Lower leg skin (tissue), 4 donors: ENCODE measurements around the gene SKI. TPM values are rescaled to one million over a fixed set of nuclear protein-coding genes. Genes with fewer than 3 reads are reported as not detected.

Experiments used
- DNase-seq, 2 donors: peaks; one replicate each; pipeline ENCODE4 v3.0.0-alpha.2; 2019; ENCODE audit warnings: low spot score in 2 of 2
- H3K4me3 ChIP-seq: fragments of 200-600 bp; sonication (generic); 2 replicates; pipeline ENCODE4 v1.5.1; 2017; ENCODE audit warnings: mild to moderate bottlenecking, low read depth; ENCODE audit not compliant: poor library complexity, severe bottlenecking
- CTCF ChIP-seq, 3 donors: fragments of 450-650 bp; IDR thresholded peaks; one replicate each; pipeline ENCODE4 v1.5.1; 2016; ENCODE audit warnings: antibody characterized with exemption in 3 of 3, mild to moderate bottlenecking in 3 of 3, moderate library complexity in 2 of 3
- POLR2A ChIP-seq, 2 donors: fragments of 450-650 bp; IDR thresholded peaks; one replicate each; pipeline ENCODE4 v1.6.1; 2016 to 2017; ENCODE audit warnings: antibody characterized with exemption in 2 of 2, mild to moderate bottlenecking in 1 of 2, moderate library complexity in 1 of 2
- WGBS, 2 donors: methylation state at CpG; one replicate each; pipeline ENCODE4 v1.1.5; 2018; 5-methylcytosine and 5-hydroxymethylcytosine counted together
- intact Hi-C: fragments of 100-400 bp; cut with DNase I; formaldehyde crosslinking; loops from one replicate; pipeline ENCODE4 v1.15.0; 2023; ENCODE audit warnings: low total_unique reads
- total RNA-seq, 4 donors: library from RNA; depleted of rRNA; stranded (reverse); fragments of >200 nt; gene quantifications; one replicate each; pipeline ENCODE4 v1.1.0, GENCODE V29; 2016

The SKI gene
- total RNA-seq, 4 donors from 2014 or later: 67.3 to 80.8 (median 75.4) TPM

DNA sequence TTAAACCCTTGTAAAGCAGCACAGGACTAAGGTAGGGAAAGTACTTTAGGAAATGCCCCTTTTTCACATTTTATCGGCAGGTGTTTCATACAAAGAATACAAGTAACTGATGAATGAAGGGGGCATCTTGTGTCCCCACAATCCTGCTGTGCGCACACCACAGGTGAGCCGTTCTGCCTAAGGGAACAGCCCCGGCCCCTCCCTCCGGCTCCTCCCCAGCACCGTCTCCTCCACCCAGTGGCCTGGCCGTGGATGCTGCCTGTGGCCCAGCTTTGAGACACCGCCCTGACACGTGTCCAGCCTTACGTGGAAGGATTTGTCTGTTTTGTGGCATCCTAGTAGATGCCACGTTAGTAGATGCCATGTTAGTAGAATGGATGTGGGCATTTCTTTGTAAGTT lies 46.4 kb upstream of the SKI start:
- intact Hi-C loops: no loop called here
- 83 to 87% methylated on average over 11 of the region's 11 CpGs for WGBS, 2 donors
- TF ChIP-seq CTCF (IDR thresholded peaks at IDR 0.05): no peak
- no peak for TF ChIP-seq POLR2A (IDR thresholded peaks at IDR 0.05)
- H3K4me3 ChIP-seq: no peak overlapping the region
- no peak for DNase-seq

GRCh38 chr1:2182376-2182775 lies 45.7 kb upstream of the SKI start:
- intact Hi-C loops: no loop called here
- H3K4me3 ChIP-seq: no peak overlapping the region
- no peak for TF ChIP-seq CTCF (IDR thresholded peaks at IDR 0.05)
- no peak for TF ChIP-seq POLR2A (IDR thresholded peaks at IDR 0.05)
- no peak for DNase-seq
- WGBS, 2 donors: 91 to 96% methylated on average over 10 to 12 of the region's 13 CpGs

DNA sequence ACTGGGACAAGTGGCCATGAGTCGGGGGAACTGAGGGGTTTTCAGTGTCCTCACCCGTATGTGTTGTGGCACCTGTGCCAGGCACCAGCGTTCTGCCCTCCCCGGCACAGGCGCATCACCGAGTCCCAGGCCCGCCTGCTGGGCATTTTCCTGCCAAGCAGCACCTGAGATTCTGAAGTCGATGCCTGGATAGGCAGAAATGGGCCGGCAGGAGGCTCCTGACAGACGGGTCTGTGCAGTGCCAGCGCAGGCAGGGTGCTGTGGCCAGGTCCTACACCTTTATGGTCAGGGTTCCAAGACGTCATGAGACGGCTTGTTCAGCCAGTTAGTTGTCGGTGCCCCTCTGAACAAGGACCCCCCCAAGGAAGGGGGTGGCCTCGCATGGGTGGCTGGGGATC lies 44.2 kb upstream of the SKI start:
- 89 to 93% methylated on average over 8 to 15 of the region's 15 CpGs for WGBS, 2 donors
- TF ChIP-seq CTCF (IDR thresholded peaks at IDR 0.05) (no peak), POLR2A (IDR thresholded peaks at IDR 0.05) (no peak)
- intact Hi-C loops: no loop called here
- no peak for DNase-seq
- H3K4me3 ChIP-seq: no peak overlapping the region

- intact Hi-C loops: no loop called here
- DNase-seq: no peak
- 87 to 92% methylated on average over 17 to 18 of the region's 18 CpGs for WGBS, 2 donors
- H3K4me3 ChIP-seq: no peak overlapping the region
- no peak for TF ChIP-seq CTCF (IDR thresholded peaks at IDR 0.05)
- TF ChIP-seq POLR2A (IDR thresholded peaks at IDR 0.05): no peak
Measured at GRCh38 chr1:2184531-2184930, 43.6 kb upstream of the SKI start.

GRCh38 chr1:2184934-2185333 lies 43.2 kb upstream of the SKI start:
- no peak for DNase-seq
- intact Hi-C loops: no loop called here
- H3K4me3 ChIP-seq: no peak overlapping the region
- no peak for TF ChIP-seq POLR2A (IDR thresholded peaks at IDR 0.05)
- no peak for TF ChIP-seq CTCF (IDR thresholded peaks at IDR 0.05)
- WGBS, 2 donors: 95% methylated on average over 25 to 28 of the region's 33 CpGs
